HG03196 (cell line): Measurements from ENCODE around the gene BLVRA.
"Not testable (repeated sequence)": the region's sequence is repeated elsewhere in the genome, so short reads cannot be mapped to it uniquely, and the experiment has no call there.

Source experiments
- ATAC-seq: cut with Tn5 transposase; IDR thresholded peaks from one replicate; pipeline ENCODE4 v1.9.1; 2021; ENCODE audit not compliant: unreplicated experiment

Gene BLVRA

DNA sequence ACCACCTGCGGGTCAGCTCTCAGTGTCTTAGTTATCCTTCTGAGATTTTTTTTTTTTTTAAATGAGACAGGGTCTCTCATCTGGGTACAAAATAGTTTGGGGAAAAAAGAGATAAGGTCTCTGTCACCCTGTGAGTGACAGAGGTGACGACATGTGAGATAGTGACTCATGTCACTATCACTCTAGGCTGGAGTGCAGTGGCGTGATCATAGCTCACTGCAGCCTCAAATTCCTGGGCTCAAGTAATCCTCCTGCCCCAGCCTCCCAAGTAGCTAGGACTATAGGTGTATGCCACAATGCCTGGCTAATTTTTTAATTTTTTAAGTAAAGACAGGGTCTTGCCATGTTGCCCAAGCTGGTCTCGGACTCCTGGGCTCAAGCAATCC, 10.4 kb downstream of the BLVRA start:
- ATAC-seq = no peak

DNA sequence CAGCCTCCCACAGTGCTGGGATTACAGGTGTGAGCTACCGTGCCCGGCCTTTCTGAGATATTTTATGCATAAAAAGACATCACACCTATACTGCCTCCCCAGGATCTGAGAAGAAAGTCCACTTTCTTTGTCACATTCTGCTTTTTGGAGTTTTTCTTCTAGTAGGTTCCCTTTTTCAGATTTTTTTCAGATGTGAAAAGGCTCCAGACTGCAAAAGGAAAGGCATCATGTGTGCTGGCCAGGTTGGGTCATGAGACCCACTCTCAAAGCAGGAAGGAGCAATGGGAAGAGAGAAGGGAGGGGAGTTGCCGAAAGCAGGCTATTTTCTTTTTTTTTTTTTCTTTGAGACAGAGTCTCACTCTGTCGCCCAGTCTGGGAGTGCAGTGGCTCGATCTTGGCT, 10.8 kb downstream of the BLVRA start:
- ATAC-seq = no peak

DNA sequence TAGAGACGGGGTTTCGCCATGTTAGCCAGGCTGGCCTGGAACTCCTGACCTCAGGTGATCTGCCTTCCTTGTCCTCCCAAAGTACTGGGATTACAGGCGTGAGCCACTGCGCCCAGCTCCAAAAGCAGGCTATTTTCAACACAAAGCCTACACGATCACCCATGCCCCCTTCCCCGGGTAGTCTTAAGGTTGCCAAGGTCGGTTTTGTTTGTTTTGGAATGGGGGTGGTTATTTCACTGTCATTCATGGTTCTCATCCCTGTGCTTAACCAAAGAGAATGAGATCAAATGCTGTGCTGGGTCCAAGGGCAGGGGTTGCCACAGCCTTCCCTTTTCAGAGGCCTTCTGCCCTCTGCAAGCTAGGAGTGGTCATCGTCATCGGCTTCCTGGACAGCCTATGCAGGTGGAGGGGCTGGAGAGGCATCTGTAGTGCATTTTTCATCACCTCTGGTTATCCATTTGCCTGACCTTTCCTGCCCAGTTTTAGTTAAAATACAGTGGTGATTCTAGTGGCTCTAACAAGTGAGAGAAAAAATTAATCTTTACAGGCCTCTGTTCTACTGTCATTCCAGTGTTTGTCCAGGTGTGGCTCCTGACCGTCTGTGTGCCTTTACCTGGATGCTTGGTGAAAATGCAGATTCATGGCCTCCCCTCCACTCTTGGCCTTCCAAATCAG, 11.4 kb downstream of the BLVRA start:
- no peak for ATAC-seq

DNA sequence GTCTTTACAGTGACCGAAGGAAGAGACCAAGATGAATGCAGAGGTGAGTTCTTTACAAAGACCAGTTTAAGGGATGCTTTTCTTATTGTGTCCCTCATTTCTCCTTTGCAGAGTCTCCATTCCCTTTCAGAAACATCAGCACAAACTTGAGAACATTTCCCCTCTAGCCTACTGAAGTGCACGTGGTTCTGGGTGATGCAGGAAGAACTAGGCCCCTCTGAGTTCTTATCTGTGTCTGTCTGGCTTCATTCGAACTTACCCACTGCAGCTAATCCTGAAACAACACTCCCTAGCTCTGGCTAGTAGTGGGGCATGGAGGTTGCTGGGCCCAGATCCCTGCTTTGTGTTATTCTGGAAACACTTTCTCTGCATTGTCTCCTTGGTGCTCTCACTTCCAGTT, 12.6 kb downstream of the BLVRA start:
- no peak for ATAC-seq

DNA sequence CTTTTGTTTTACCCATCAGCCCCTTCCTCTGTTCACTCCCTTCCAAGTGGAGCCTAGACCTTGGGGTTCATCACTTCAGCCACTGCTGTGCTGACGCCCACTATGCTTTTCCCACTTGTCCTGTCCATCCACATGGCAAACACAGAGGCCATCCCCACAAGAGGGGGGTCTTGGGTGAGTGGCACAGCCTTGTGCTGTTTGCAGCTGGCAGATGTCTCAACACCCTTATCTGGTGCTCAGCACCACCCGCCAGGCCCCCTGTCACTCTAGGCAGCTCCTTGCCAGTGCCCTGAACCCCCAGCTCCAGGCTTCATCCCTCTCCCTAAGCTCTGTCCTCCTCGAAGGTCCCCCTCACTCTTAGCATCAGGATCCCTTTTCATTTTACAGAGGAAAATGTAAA, 13.1 kb downstream of the BLVRA start:
- no peak for ATAC-seq

DNA sequence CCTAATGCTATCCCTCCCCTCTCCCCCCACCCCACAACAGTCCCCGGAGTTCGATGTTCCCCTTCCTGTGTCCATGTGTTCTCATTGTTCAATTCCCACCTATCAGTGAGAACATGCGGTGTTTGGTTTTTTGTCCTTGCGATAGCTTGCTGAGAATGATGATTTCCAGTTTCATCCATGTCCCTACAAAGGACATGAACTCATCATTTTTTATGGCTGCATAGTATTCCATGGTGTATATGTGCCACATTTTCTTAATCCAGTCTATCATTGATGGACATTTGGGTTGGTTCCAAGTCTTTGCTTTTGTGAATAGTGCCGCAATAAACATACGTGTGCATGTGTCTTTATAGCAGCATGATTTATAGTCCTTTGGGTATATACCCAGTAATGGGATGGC, 14.8 kb downstream of the BLVRA start:
- not testable (repeated sequence) for ATAC-seq

GRCh38 chr7:43775255-43775654, 16.8 kb downstream of the BLVRA start:
- not testable (repeated sequence) for ATAC-seq

DNA sequence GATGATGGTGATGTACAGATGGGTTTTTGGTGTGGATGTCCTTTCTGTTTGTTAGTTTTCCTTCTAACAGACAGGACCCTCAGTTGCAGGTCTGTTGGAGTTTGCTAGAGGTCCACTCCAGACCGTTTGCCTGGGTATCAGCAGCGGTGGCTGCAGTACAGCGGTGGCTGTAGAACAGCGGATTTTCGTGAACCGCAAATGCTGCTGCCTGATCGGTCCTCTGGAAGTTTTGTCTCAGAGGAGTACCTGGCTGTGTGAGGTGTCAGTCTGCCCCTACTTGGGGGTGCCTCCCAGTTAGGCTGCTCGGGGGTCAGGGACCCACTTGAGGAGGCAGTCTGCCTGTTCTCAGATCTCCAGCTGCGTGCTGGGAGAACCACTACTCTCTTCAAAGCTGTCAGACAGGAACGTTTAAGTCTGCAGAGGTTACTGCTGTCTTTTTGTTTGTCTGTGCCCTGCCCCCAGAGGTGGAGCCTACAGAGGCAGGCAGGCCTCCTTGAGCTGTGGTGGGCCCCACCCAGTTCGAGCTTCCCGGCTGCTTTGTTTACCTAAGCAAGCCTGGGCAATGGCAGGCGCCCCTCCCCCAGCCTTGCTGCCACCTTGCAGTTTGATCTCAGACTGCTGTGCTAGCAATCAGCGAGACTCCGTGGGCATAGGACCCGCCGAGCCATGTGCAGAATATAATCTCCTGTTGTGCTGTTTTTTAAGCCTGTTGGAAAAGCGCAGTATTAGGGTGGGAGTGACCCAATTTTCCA, 20.0 kb downstream of the BLVRA start:
- not testable (repeated sequence) for ATAC-seq

DNA sequence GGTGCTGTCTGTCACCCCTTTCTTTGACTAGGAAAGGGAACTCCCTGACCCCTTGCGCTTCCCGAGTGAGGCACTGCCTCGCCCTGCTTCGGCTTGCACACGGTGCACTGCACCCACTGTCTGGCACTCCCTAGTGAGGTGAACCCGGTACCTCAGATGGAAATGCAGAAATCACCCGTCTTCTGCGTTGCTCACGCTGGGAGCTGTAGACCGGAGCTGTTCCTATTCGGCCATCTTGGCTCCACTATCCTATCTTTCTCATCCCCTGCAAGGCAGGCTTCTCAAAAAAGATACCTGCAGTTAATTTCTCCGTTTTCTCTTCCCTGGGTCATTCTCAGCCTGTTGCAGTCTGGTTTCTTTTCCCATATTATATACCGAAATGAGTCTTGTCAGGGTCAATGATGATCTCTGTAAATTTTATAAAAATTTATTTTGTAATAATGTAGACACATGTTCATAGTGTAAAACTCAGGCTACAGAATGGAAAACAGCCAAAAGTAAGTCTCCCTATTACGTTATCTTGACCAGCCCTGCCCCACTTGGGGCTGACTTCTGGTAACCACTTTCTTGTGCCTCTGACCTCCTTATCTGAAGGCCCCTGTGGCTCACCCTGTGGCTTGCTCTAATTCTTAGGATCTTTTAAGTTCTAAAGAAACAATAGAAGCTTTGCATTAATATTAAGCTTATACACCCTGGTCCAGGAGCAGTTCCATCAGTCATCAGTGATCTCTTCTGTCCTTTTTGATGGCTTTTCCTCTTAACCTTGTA, 20.7 kb downstream of the BLVRA start:
- ATAC-seq = no peak

- no peak for ATAC-seq
Measured at GRCh38 chr7:43781726-43782607, 23.5 kb downstream of the BLVRA start.

GRCh38 chr7:43782768-43783555, 24.5 kb downstream of the BLVRA start:
- no peak for ATAC-seq

DNA sequence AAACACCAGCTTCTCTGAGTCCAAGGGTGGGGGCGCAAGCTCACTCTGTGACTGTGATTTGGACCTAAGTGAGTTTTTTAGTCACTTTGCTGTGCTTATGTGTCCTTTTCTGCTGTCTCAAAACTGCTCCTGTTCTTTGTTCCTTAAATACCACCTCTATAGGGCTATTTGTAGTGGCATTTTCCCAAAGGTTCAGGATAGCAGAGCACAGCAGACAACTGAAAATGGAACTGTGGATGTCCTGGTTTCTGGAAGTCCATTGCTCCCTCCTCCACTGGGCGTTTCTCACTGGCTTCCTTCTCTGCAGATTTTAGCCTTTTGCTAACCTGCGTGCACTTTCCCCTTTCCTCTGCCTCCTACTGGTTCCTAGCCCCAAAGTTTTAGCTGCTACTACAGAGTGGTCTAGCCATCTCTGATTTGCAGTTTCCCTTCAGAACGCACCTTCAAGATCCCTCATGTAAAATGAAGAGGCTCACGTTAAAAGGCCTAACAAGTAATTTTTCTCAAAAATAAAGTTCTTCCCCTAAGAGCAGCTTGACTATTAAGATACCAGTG, 25.6 kb downstream of the BLVRA start:
- ATAC-seq = no peak

DNA sequence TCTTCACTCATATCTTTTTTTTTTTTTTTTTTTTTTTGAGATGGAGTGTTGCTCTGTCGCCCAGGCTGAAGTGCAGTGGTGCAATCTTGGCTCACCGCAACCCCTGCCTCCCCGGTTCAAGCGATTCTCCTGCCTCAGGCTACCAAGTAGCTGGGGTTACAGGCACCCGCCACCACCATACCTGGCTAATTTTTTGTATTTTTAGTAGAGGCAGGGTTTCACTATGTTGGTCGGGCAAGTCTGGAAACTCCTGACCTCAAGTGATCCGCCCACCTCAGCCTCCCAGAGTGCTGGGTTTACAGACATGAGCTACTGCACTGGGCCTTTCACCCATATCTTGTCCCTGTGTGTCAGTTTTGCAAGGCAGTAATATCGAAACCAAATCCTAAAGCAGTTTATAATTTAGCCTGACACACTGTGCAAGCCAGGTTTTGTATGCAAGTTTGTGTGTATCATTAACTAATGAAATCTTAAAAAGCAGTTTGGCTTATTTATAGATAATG, 26.2 kb downstream of the BLVRA start:
- ATAC-seq = peak; percentile 96

DNA sequence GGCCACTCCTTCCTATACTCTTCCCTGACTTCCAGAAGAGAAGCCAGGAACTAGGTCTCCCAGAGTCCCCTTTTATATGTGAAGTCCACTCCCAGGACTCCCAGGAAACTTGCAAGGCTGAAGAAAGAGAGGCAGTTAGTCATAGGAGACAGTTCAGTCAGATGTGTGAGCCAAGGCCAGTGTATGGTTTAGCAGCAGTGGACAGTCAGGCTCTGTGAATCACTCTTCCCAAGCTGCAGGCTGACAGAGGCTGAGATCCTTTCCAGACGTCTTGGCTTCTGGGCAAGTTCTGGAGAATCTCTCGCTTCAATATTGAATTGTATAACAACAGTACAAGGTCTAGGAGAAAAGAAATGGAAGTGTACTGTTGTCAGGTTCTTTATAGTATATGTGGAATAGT, 26.9 kb downstream of the BLVRA start:
- ATAC-seq = no peak

- ATAC-seq = no peak
Measured at GRCh38 chr7:43787771-43788170, 29.3 kb downstream of the BLVRA start.

DNA sequence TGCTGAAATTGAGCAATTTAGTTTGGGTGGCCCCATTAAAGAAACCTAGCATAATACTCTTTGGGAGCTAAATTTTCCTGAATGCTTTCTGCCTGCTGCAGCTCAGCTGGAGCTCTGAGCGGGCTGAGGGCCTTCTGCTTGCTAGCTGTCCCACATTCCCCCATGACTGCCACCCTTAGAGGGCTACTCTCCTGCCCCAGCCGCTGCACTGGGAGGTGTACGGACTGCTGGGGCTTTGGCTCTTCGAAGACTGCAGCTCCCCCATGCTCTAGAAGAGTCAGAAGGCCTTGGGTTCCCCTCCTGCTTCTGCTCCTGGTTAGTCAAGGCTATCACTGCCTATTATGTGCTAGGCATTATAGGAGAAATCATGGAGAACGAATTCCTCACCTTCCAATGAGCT, 31.5 kb downstream of the BLVRA start:
- no peak for ATAC-seq

GRCh38 chr7:43790834-43791233, 32.4 kb downstream of the BLVRA start:
- ATAC-seq = no peak

- ATAC-seq = no peak
Measured at GRCh38 chr7:43791665-43792064, 33.2 kb downstream of the BLVRA start.

DNA sequence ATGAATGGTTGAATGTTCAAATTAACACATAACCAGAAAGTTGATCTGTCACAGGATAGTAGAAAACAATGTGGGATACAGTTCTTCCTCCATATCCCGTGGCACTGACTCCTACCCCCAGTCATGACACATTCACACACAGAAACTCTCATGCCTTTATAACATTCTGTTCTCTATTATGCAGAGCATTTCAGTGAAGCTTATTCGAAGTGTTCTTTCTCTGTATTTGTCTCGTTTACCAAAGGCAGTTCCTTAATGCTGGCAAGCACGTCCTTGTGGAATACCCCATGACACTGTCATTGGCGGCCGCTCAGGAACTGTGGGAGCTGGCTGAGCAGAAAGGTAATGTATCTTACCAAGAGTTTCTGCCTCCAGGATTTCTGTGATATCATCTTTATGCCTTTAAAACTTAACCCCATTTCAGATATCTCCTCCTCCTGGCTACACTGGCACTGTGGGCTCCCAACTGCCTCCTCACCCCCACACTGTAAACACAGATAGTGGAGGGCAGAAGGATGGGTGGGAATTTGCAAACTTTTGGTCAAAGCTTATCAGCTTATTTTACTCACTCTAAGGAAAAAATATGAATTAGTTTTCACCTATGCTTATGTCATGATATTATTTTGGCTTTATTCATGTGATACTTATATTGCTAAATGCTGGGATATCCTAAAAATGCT, 34.1 kb downstream of the BLVRA start:
- ATAC-seq = no peak
